GM18519 (cell line): ENCODE results near the gene ZNF784.

Experiments used
- ATAC-seq: cut with Tn5 transposase; IDR thresholded peaks from one replicate; pipeline ENCODE4 v1.9.1; 2021; ENCODE audit warnings: mild to moderate bottlenecking, moderate library complexity; ENCODE audit not compliant: unreplicated experiment, low FRiP score

Gene ZNF784

GRCh38 chr19:55622242-55622969 is 2.0 kb downstream of the ZNF784 start:
- ATAC-seq: no peak

DNA sequence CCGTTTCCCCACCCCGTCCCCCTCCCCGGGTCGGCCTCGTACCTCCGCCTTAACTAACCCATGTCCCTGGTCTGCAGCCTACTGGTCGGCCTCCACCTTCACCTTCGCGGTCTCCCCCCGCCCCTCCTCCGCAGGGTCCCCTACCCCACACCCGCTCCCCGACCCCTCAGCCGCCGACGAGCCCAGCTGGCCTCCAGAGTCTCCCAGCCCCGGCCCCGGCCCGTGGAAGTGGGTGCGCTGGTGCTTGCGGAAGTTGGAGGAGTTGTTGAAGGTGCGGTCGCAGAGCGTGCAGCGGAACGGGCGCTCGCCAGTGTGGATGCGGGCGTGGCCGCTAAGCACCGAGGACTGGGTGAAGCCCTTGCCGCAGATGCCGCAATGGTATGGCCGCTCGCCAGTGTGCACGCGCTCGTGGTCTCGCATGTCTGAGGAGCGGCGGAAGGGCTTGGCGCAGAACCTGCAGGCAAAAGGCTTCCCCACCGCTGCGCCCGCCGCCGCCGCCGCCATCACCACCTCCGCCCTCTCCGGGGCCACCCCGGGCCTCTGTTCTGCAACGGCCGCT is 2.6 kb downstream of the ZNF784 start:
- ATAC-seq: no peak

DNA sequence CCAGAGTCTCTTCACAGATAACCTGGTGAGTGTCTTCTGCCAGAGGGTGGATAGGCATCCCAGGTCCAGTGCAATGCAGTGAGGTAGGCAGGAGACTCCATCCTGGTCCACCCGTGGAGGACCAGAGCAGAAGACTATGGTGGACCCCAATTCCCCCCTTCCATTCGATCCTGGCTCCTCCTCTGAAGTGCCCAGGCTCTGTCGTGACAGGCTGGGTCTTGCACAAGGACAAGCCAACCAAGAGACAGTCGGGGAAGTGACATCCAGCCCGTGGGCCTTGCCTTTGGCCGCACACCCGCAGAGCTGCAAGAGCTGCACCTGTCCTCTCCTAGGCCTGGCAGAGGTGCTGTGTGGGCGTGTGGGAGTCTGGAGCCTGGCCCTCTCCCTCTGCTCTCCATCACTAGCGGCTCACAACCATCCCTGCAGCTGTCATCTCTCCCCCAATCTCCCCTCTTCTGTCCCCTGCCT is 3.1 kb downstream of the ZNF784 start:
- no peak for ATAC-seq

DNA sequence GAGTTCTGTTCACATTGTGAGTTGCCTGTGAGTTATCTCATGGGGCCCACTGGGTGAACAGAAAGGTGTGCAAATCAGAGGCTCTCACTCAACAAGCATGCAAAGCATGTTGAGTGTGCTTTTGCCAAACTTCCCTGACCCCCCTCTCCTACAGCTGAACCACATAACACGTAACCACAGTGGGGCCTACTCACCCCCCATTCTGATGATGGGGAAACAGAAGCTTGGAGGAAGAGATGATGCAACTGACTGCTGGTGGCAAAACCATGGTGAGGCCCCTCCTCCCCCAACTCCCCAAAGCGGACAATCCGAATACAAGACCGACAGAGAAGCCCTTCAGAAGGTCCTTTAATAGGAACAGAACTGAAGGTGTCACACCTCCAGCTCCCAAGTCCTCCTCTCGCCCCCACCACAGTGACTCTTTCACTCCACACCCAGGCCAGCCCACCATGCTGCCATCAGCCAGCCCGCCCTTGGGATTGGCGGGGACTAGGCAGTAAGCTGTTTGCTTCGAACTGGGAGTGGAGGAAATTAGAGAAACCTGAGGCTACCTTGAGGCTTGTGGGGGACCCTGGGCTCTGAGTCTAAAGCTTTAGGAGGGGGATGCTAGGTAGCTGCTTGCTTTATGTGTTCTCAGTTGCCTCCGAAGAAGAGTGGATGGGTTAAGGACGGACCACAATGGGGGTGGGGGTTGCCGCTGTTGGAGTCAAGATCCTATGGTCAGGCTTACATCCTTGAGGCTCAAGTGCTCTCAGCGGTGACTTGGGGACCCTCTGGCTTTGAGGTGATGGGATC is 3.8 kb downstream of the ZNF784 start:
- no peak for ATAC-seq

- ATAC-seq: no peak
Measured at GRCh38 chr19:55619286-55619685, 5.1 kb downstream of the ZNF784 start.

DNA sequence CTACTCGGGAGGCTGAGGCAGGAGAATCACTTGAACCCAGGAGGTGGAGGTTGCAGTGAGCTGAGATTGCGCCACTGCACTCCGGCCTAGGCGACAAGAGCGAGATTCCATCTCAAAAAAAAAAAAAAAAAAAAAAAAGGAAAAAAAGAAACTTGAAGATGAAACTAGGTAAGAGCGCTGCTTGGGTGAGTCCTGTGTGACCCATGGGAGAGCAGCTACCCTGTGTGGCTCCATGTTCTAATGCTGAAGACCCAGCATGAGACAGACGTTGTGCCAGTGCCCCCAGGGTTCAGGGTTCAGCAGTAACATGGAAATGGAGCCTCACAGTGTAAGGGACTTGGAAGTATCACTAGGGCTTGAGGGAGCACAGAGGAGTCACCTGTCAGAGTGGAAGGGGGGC is 5.9 kb downstream of the ZNF784 start:
- no peak for ATAC-seq

DNA sequence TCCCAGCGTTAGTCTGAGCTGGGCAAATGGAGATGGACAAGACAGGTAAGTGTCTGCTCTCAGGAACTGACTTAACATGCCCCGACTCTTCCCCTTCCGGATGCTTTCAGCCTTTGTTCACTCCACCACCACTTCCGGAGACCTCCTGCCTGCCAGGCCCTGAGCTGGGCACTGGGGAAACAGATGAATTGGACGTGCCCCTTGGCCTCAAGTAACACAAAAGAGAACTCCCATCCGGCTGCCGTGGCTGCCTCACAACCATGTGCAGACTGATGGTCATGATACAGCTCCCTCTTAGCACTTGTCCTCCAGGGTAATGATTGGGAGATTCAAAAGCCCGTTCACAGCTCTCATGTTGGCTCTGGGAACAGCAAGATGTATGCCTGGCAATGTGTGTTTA is 6.9 kb downstream of the ZNF784 start:
- no peak for ATAC-seq

DNA sequence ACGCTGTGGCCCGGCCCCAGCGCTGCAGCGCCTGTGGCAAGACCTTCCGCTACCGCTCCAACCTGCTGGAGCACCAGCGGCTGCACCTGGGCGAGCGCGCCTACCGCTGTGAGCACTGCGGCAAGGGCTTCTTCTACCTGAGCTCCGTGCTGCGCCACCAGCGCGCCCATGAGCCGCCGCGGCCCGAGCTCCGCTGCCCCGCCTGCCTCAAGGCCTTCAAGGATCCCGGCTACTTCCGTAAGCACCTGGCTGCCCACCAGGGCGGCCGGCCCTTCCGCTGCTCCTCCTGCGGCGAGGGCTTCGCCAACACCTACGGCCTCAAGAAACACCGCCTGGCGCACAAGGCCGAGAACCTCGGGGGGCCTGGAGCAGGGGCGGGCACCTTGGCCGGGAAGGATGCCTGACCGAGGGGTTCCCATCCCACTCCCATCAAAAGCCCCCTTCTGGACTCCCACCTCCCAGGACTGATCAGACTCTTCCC is 7.9 kb downstream of the ZNF784 start:
- no peak for ATAC-seq

DNA sequence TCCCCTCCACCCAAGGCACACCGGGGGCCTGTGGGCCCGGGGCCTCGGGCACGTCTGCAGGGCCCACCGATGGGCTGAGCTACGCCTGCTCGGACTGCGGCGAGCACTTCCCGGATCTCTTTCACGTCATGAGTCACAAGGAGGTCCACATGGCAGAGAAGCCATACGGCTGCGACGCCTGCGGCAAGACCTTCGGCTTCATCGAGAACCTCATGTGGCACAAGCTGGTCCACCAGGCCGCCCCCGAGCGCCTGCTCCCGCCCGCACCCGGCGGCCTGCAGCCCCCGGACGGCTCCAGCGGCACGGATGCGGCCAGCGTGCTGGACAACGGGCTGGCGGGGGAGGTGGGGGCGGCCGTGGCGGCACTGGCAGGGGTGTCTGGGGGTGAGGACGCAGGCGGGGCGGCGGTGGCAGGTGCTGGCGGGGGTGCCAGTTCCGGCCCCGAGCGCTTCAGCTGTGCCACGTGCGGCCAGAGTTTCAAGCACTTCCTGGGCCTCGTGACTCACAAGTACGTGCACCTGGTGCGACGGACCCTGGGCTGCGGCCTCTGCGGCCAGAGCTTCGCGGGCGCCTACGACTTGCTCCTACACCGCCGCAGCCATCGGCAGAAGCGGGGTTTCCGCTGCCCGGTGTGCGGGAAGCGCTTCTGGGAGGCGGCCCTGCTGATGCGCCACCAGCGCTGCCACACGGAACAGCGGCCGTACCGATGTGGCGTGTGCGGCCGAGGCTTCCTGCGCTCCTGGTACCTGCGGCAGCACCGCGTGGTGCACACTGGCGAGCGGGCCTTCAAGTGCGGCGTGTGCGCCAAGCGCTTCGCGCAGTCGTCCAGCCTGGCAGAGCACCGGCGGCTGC is 8.6 kb downstream of the ZNF784 start:
- ATAC-seq: no peak

DNA sequence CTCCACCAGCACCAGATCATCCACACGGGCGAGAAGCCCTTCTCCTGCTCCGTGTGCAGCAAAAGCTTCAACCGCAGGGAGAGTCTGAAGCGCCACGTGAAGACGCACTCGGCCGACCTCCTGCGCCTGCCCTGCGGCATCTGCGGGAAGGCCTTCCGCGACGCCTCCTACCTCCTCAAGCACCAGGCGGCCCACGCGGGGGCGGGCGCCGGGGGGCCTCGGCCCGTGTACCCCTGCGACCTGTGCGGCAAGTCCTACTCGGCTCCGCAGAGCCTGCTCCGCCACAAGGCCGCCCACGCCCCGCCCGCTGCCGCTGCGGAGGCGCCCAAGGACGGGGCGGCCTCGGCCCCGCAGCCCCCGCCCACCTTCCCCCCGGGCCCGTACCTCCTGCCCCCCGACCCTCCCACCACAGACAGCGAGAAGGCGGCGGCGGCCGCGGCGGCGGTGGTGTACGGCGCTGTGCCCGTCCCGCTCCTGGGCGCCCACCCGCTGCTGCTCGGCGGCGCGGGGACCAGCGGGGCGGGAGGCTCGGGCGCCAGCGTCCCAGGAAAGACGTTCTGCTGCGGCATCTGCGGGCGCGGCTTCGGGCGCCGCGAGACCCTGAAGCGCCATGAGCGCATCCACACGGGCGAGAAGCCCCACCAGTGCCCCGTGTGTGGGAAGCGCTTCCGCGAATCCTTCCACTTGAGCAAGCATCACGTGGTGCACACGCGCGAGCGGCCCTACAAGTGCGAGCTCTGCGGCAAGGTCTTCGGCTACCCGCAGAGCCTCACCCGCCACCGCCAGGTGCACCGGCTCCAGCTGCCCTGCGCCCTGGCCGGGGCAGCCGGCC is 9.4 kb downstream of the ZNF784 start:
- ATAC-seq: no peak

- no peak for ATAC-seq
Measured at GRCh38 chr19:55613930-55614710, 10.2 kb downstream of the ZNF784 start.

DNA sequence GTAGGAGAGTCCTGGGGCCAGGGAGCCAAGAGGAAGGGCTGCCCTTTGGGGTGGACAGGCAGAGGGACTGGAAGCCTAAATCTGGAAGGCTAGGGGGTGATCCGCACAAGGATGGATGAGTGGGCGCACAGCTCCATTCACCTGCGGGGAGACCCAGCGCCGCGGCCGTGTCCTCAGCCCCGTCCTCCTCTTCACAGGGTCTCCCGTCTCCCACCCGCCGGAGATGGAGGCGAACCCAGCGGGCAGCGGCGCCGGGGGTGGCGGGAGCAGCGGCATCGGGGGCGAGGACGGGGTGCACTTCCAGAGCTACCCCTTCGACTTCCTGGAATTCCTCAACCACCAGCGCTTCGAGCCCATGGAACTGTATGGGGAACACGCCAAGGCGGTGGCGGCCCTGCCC is 11.0 kb downstream of the ZNF784 start:
- no peak for ATAC-seq

DNA sequence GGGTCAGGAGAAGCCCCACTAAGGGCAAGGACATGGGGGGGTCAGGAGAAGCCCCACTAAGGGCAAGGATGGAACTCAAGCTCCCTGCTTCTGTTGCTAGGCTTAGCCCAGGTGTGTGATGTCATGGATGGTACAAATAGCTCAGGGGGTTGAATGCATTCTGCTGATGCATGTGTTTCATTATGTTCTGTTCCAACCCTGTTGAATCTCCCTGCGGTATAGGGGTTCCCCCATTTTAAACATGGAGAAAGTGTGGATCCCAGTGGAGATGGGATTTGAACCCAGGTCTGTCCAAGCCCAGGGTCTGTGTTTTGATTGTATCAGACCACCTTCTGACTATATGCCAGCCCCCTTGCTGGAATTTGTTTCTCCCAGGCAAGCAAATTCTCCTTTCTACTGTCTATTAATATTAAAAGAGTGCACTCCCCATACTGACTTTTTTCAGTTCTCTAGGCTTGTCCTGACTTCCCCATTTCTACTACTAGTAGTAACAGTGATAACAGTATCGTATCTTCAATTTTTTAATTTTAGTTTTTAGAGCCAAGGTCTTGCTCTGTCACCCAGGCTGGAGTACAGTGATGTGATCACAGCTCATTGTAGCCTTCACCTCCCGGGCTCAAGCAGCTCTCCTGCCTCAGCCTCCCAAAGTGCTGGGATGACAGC is 12.3 kb downstream of the ZNF784 start:
- ATAC-seq: no peak

DNA sequence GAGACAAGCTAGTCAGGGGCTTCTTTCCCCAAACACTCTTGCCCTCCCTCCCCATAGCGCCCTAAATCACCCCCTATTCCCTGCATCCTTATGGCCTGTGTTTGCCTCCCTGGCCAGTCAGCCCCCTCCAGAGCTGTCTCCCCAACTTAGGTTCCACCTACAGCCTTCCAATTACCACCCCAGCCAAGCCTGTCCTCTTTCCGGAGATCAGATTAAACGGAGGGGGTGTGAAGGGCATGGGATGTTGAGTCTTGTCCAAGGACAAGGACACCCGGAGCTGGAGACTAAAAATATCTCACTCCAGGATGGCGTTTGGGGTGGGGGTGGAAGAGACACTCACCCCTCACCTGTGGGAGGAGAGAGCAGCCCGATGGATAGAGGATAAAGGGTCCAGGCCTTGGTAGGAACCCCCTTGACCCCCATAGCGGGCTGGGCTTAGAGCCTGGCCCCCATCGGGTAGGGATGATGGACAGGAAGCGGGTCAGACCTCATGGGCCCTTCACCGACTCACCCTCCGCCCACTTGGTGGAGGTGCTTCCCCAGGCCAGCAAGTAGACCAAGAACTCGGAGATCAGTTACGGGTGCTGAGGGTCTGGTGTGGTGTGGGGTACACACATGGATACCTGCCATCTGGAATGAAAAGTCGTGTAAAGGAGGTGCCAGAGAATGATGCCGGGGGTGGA is 12.9 kb downstream of the ZNF784 start:
- ATAC-seq: no peak

GRCh38 chr19:55609326-55609725 is 15.0 kb downstream of the ZNF784 start:
- ATAC-seq: no peak

- ATAC-seq: no peak
Measured at GRCh38 chr19:55606817-55607216, 17.5 kb downstream of the ZNF784 start.

- ATAC-seq: no peak
Measured at GRCh38 chr19:55606471-55606787, 17.9 kb downstream of the ZNF784 start.
